ENCODE results near the gene SEPTIN2.

SEPTIN2 gene

GRCh38 chr2:241334813-241335212 lies 19.1 kb downstream of the SEPTIN2 start:
- H3K9me3 Mint-ChIP-seq, result no peaks in the 10 kb centered on the region
- DNase-seq (no peak), ATAC-seq (replicated peaks) (no peak)
- peaks cover 6 to 22% of the 10 kb centered on the region in 2 donors for H3K4me1 Mint-ChIP-seq
- peaks cover 27 to 47% of the 10 kb centered on the region in 2 donors for H3K36me3 Mint-ChIP-seq
- no peak overlapping the region for H3K4me3 Mint-ChIP-seq
- H3K27ac Mint-ChIP-seq, result no peak overlapping the region
- no peaks in the 10 kb centered on the region for H3K27me3 Mint-ChIP-seq

- peaks cover 43 to 46% of the 10 kb centered on the region in 2 donors for H3K36me3 Mint-ChIP-seq
Measured at GRCh38 chr2:241339839-241340630, 24.3 kb downstream of the SEPTIN2 start.

GRCh38 chr2:241340631-241341163 lies 25.0 kb downstream of the SEPTIN2 start:
- peak overlapping the region in 1 of 2 donors; percentile 22 for H3K4me3 Mint-ChIP-seq
- ATAC-seq (replicated peaks) (no peak), DNase-seq (no peak)
- no peaks in the 10 kb centered on the region for H3K9me3 Mint-ChIP-seq
- peaks cover 7 to 26% of the 10 kb centered on the region in 2 donors for H3K4me1 Mint-ChIP-seq
- H3K27ac Mint-ChIP-seq, result peak overlapping the region; percentile 21
- H3K36me3 Mint-ChIP-seq, result peaks cover 43 to 45% of the 10 kb centered on the region in 2 donors
- no peaks in the 10 kb centered on the region for H3K27me3 Mint-ChIP-seq

More at GRCh38 chr2:241339839-241340630, 24.3 kb downstream of the SEPTIN2 start:
- peaks cover 8 to 31% of the 10 kb centered on the region in 2 donors for H3K4me1 Mint-ChIP-seq
- no peak for DNase-seq
- H3K27me3 Mint-ChIP-seq, result no peaks in the 10 kb centered on the region
- ATAC-seq (replicated peaks), result no peak
- H3K9me3 Mint-ChIP-seq, result no peaks in the 10 kb centered on the region
- no peak overlapping the region for H3K27ac Mint-ChIP-seq
- peak overlapping the region in 1 of 2 donors; percentile 33 for H3K4me3 Mint-ChIP-seq

- peaks cover 42 to 47% of the 10 kb centered on the region in 2 donors for H3K36me3 Mint-ChIP-seq
- no peak overlapping the region for H3K27ac Mint-ChIP-seq
Measured at GRCh38 chr2:241344925-241345651, 29.4 kb downstream of the SEPTIN2 start.

GRCh38 chr2:241349941-241350340 lies 34.2 kb downstream of the SEPTIN2 start:
- Mint-ChIP-seq H3K36me3 (peaks cover 33 to 38% of the 10 kb centered on the region in 2 donors), H3K9me3 (no peaks in the 10 kb centered on the region), H3K4me3 (no peak overlapping the region), H3K4me1 (peaks cover 5 to 14% of the 10 kb centered on the region in 2 donors), H3K27ac (no peak overlapping the region), H3K27me3 (no peaks in the 10 kb centered on the region)
- DNase-seq, result no peak
- no peak for ATAC-seq (replicated peaks)

More at GRCh38 chr2:241344925-241345651, 29.4 kb downstream of the SEPTIN2 start:
- no peaks in the 10 kb centered on the region for H3K27me3 Mint-ChIP-seq
- DNase-seq, result no peak
- H3K4me3 Mint-ChIP-seq, result no peak overlapping the region
- H3K9me3 Mint-ChIP-seq, result no peaks in the 10 kb centered on the region
- H3K4me1 Mint-ChIP-seq, result peaks cover 1 to 7% of the 10 kb centered on the region in 2 donors
- no peak for ATAC-seq (replicated peaks)

- H3K36me3 Mint-ChIP-seq, result peaks cover 34 to 38% of the 10 kb centered on the region in 2 donors
Measured at GRCh38 chr2:241350530-241350877, 34.8 kb downstream of the SEPTIN2 start.

GRCh38 chr2:241350878-241351639 lies 35.3 kb downstream of the SEPTIN2 start:
- Mint-ChIP-seq H3K27me3 (no peaks in the 10 kb centered on the region), H3K27ac (peak overlapping the region; percentile 75), H3K36me3 (peaks cover 31 to 33% of the 10 kb centered on the region in 2 donors), H3K4me3 (no peak overlapping the region), H3K9me3 (no peaks in the 10 kb centered on the region), H3K4me1 (peaks cover 5 to 14% of the 10 kb centered on the region in 2 donors)
- no peak for ATAC-seq (replicated peaks)
- DNase-seq, result no peak

More at GRCh38 chr2:241350530-241350877, 34.8 kb downstream of the SEPTIN2 start:
- Mint-ChIP-seq H3K27ac (no peak overlapping the region), H3K27me3 (no peaks in the 10 kb centered on the region), H3K9me3 (no peaks in the 10 kb centered on the region), H3K4me3 (no peak overlapping the region), H3K4me1 (peaks cover 5 to 14% of the 10 kb centered on the region in 2 donors)
- no peak for DNase-seq
- ATAC-seq (replicated peaks), result no peak

GRCh38 chr2:241351640-241352031 lies 35.9 kb downstream of the SEPTIN2 start:
- DNase-seq (no peak), ATAC-seq (replicated peaks) (no peak)
- H3K4me1 Mint-ChIP-seq, result peaks cover 5 to 16% of the 10 kb centered on the region in 2 donors
- H3K9me3 Mint-ChIP-seq, result no peaks in the 10 kb centered on the region
- no peak overlapping the region for H3K27ac Mint-ChIP-seq
- H3K4me3 Mint-ChIP-seq, result no peak overlapping the region
- H3K36me3 Mint-ChIP-seq, result peaks cover 30 to 32% of the 10 kb centered on the region in 2 donors
- H3K27me3 Mint-ChIP-seq, result no peaks in the 10 kb centered on the region

- ATAC-seq (replicated peaks) (no peak), DNase-seq (no peak)
- Mint-ChIP-seq H3K4me3 (no peak overlapping the region), H3K27ac (peak overlapping the region; percentile 63), H3K27me3 (no peaks in the 10 kb centered on the region), H3K9me3 (no peaks in the 10 kb centered on the region), H3K36me3 (peaks cover 30 to 32% of the 10 kb centered on the region in 2 donors), H3K4me1 (peaks cover 9 to 22% of the 10 kb centered on the region in 2 donors)
Measured at GRCh38 chr2:241352227-241352626, 36.5 kb downstream of the SEPTIN2 start.

- Mint-ChIP-seq H3K9me3 (no peaks in the 10 kb centered on the region), H3K27me3 (no peaks in the 10 kb centered on the region), H3K36me3 (peaks cover 21 to 25% of the 10 kb centered on the region in 2 donors), H3K4me1 (peaks cover 27 to 49% of the 10 kb centered on the region in 2 donors), H3K4me3 (peak overlapping the region; percentile 25 to 41), H3K27ac (peak overlapping the region; percentile 73)
- DNase-seq (peak; percentile 68), ATAC-seq (replicated peaks) (peak; percentile 6 to 26)
Measured at GRCh38 chr2:241354668-241355658, 39.2 kb downstream of the SEPTIN2 start.

- peak; percentile 88 to 91 for ATAC-seq (replicated peaks)
- Mint-ChIP-seq H3K9me3 (no peaks in the 10 kb centered on the region), H3K27ac (peak within 1 kb of the TSS; percentile 87), H3K4me3 (peak within 1 kb of the TSS; percentile 82 to 85), H3K36me3 (peaks cover 15 to 22% of the 10 kb centered on the region in 2 donors), H3K4me1 (peaks cover 33 to 54% of the 10 kb centered on the region in 2 donors), H3K27me3 (no peaks in the 10 kb centered on the region)
- peak; percentile 97 for DNase-seq
Measured at GRCh38 chr2:241355983-241356870, 40.5 kb downstream of the SEPTIN2 start, which contains the start of gene FARP2. Gene FARP2, plus strand, starts transcription at chr2:241356285. Its CDS starts 16,823 bp downstream, at chr2:241373108.

- no peaks in the 10 kb centered on the region for H3K27me3 Mint-ChIP-seq
Measured at GRCh38 chr2:241356871-241357260, 41.1 kb downstream of the SEPTIN2 start.

More at GRCh38 chr2:241356871-241357260, 41.1 kb downstream of the SEPTIN2 start:
- Mint-ChIP-seq H3K4me1 (peaks cover 37 to 60% of the 10 kb centered on the region in 2 donors), H3K4me3 (peak overlapping the region; percentile 82 to 85), H3K9me3 (no peaks in the 10 kb centered on the region), H3K27ac (peak overlapping the region; percentile 87), H3K36me3 (peaks cover 15 to 26% of the 10 kb centered on the region in 2 donors)
- no peak for ATAC-seq (replicated peaks)
- DNase-seq, result no peak
